Stimulated activated CD8-positive, alpha-beta memory T cell treated with anti-CD3 and anti-CD28 coated beads, Interleukin-15, amount 100 ng/mL, for 1 hour (primary cell): ENCODE data around the gene PLEKHD1.
"Not testable (repeated sequence)": the region's sequence is repeated elsewhere in the genome, so short reads cannot be mapped to it uniquely, and the experiment has no call there.

Source experiments
- DNase-seq: peaks from one replicate; pipeline ENCODE4 v3.0.0-alpha.2; 2020; ENCODE audit warnings: low read depth

PLEKHD1 gene

DNA sequence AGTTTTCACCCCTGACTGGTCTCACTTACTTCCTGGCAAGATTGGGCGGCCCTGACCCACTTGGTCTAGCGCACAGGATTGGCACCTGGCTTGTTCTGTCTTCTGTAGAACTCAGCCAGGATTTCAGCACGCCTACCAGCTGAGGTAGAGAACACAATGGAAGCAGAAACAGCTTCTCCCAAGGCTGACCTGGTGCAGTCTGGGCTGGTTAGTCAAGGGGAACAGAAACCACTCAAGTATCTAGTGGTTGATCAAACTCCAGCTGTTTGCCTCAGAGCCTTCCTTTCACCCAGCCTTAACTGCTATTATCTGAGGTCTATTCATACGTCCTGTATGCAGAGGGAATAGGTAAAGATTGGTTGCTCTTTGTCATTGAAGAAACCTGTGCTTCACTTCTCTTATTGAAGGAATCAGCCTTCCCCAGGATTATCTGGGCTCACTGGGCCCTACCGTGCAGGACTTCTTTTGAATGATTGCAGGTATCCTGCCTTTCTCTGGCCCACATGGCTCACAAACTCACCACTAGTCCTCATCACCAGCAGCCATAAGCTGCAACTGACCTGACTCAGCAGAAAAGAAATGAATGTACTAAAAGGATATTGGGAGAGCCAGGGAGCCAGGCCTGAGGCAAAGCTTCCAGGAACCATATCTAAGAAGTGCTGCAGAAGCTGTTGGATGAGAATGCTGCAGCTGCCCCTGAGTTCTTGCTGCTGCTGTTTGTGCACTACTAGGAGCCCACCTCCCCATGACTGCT is 2.5 kb upstream of the PLEKHD1 start:
- no peak for DNase-seq

DNA sequence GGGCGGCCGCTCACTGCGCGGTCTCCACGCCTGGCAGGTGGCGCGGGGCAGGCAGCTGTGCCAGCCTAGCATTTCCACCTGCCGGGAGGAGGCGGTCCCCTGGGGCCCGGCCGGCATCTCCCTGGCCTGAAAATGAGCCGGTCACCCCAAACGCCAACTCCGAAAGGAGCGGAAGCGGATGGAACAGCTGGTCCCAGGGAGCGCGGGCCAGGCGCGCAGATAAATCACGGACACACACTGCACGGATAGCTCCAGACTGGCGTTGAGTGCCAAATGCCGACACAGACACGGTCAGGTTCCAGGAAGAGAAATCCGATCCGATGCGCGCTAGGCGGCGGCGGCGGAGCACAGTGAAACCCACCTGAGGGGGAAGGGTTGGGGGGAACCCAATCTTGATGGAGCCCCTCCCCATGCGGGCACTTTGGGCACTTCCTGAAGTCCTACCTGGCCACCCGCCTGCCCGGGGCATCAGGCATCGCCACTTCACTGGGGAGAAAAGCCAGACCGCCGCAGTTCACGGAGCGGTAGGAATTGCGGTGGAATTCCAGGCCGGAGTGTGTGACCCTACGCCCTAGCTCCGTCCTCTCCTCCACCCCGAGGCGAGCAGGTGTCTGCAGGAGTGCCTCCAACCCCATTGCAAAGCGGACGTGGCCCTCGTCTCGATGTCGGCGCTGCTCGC is 624 bp upstream of the PLEKHD1 start:
- no peak for DNase-seq

DNA sequence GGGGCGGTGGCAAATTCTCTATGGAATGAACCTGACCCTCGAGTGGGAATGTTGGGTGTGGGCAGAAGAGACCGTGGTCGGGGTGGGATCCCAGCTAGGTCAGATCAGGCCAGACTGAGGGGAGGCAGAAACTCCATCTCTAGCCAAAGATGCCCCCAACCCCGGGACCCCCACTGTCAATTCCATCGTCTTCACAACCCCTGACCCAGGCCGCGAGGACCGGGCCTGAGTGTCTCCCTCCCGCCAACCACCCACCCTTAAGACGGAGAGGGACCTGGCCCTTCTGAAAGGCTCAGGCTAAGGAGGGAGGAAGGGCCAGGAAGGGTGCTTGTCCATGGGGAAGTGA is 760 bp downstream of the PLEKHD1 start:
- no peak for DNase-seq

DNA sequence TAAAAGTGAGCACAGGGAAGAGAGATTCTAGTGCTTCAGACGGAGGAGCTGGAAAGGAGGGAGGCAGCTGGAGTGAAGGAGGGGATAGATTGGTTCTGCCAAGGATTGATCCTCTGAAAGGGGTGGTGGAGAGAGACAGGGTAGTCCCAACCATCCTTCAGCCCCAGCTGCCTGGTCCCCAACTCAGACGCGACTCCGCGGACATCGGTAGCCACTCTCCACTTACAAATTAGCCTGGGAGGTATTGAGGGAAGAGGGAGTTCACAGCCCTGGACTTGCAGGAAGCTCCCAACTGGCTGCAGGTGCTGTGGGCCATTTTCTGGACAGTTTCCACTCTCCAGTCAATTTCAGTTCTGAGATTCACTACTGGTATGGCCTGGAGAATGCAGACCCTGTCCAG is 1.2 kb downstream of the PLEKHD1 start:
- DNase-seq = no peak

DNA sequence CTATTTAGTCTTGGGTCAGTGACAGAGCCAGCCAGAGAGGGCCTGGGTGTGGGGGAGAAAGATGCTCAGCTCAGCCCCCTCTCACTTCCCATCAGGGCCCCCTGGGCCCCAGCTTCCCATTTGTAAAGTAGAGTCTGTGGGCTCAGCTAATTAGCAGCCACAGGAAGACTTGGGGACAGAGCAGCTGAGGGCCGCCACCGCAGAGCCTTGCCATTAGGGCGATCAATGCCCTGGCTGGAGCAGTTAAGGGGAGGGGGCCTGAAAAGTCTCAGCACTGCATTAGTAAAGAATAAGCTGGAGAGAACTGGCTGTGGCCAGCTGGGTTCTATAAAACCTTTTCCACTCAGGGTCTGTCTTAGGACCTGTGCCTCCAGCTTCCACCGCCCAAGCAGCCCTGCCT is 2.7 kb downstream of the PLEKHD1 start:
- no peak for DNase-seq

DNA sequence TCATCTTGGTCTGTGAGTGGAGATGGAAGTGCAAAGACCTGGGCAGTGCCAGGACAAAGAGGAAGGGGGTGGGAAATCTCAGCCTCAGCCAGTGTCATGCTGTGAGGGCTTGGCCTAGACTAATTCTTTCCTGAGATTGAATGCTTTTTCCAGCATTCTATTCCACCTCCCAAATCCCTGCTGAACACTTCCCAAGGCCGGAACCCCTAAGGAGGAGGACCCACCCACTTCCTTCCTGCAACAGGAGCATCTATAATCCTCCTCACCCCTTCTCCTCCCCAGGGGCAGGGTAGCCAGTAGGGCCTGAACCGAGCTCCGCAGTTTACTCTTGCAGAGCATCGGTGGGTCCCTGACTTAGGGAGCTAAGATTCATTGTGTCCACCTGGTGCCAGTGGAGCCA is 3.2 kb downstream of the PLEKHD1 start:
- no peak for DNase-seq

DNA sequence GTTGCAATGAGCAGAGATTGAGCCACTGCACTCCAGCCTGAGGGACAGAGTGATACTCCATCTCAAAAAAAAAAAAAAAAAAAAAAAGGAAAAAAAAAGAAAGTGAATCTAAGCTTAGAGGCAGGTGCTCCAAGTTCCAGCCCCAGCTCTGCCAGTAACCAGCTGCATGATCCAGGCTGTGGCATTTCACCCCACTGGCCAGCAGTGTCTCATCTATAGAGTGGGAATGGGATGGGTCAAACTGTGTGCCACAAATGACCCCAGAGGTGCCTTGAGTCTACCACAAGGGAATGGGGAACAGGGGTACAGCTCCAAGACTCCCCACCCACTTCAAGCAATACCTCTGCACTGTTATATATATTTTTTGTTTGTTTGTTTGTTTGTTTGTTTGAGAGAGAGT is 5.0 kb downstream of the PLEKHD1 start:
- DNase-seq = no peak

DNA sequence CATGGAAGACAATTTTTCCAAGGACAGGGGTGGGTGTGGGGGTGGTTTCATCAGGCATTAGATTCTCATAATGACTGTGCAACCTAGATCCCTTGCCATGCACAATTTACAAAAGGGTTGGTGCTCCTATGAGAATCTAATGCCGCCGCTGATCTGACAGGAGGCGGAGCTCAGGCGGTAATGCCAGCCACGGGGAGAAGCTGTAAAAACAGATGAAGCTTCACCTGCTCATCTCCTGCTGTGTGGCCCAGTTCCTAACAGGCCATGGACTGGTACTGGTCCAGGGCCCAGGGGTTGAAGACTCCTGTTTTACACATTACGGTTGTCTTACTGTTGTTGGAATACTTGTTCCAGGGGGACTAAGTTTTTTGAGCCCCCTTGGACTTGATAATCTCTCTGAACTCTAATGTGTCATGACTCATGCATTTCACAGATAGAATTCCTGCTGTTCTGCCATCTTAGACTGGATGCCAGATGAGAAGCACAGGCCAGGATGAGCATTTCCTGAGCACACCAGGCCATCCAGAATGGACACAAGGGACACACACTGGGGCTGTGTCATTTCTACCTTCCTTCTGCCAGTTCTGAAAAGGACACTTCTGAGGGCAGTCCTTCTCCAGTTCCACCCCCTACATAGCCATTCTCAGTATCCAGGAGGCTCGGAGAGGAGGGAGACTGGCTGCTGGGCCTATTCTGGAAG is 5.8 kb downstream of the PLEKHD1 start:
- no peak for DNase-seq

DNA sequence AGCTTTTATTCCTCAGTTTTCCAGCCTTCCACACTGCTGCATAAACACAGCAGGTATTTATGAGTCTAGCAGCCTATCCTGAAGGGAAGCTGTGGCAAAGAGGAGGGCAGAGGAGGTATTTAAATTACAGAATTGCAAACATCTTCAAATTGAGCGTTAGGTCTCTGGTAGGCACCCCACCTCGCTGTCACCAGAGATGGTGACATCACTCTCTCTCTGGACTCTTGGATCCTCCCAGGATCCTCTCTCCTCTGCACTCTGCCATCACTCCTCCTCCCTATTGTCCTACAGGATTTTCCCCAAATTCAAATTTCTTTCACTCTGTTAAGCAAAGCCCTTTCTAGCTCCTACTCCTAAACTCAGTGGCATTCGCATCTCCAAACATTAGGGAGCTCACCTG is 6.7 kb downstream of the PLEKHD1 start:
- no peak for DNase-seq

DNA sequence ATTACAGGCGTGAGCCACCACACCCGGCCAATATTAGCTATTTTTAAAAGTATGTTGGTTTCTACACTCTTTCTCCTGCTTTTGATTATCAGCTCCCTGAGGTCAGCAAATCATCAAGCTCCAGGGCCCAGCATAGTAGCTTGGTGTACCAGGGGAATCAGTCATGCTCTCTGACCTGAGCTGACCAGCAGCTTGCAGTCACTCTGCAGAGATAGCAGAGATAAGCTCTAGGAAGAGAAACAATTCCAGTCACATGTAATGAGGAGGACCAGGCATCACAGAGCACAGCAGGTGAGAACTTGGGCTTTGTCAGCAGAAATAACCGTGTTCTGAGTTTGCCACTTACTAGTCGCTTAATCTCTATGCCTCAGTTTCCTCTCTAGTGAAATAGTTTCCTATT is 8.5 kb downstream of the PLEKHD1 start:
- no peak for DNase-seq

DNA sequence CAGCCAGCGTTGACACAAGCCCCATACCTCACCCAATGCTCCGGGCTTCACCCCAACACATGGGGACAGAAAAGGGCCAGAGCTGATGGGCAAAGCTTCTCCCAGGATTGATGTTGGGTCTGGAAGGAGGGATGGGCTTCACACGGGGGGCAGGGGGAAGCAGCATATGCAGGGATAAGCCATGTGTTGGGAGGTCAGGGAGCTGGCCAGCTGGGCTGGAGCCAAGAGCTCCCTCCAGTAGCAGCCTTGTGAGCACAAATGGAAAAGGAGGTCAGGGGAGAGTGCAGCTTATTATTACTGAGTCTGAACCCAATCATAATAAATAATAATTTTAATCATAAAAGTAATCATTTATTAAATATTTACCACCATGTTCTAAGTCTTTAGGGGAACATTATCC is 9.3 kb downstream of the PLEKHD1 start:
- DNase-seq = no peak

DNA sequence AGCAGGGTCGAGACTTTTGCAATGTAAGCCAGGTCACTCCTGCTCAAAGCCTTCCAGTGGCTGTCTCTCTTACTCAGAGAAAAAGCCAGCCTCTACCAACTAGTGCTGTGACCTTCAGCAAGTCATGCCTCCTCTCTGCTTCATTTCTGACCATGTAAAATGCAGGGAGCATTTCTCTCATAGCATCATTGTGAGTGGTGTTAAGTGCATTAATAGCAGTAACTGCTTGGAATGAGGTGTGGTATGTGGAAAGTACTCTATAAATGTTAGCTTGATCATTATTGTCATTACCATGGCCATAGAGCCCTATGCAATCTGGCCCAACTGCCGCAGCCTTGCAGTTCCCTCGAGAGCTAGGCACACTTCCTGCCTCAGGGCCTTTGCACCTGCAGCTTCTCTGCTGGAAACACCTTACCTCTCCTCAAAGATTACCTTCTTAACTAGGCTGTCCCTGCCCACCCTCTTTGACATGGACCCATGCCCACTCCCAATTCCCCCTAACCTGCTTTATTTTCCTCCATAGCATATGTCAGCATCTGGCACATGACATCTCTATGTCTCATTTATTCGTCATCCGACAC is 10.9 kb downstream of the PLEKHD1 start:
- no peak for DNase-seq

DNA sequence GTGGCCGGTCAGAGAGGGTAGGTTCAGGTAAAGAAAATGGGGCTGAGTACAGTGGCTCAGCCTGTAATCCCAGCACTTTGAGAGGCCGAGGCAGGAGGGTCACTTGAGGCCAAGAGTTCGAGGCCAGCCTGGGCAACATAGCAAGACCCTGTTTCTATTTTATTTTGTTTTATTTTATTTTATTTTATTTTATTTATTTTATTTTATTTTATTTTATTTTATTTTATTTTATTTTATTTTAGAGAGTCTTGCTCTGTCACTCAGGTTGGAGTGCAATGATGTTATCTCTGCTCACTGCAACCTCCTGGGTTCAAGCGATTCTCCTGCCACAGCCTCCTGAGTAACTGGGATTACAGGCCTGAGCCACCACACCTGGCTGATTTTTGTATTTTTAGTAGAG is 13.3 kb downstream of the PLEKHD1 start:
- not testable (repeated sequence) for DNase-seq

DNA sequence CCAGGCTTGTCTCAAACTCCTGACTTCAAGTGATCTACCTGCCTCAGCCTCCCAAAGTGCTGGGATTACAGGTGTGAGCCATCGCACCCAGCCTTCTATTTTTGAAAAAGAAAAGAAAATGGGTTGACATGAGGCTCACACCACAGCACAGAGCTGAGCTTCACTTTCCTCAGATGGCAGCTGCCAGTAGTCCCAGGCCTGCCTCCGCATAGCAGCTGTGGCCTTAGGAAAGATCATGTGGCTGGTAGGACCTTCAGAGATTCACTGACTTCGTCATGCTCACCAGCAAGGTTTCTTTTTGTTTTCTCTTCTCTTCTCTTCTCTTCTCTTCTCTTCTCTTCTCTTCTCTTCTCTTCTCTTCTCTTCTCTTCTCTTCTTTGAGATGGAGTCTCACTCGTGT is 13.8 kb downstream of the PLEKHD1 start:
- DNase-seq = not testable (repeated sequence)

DNA sequence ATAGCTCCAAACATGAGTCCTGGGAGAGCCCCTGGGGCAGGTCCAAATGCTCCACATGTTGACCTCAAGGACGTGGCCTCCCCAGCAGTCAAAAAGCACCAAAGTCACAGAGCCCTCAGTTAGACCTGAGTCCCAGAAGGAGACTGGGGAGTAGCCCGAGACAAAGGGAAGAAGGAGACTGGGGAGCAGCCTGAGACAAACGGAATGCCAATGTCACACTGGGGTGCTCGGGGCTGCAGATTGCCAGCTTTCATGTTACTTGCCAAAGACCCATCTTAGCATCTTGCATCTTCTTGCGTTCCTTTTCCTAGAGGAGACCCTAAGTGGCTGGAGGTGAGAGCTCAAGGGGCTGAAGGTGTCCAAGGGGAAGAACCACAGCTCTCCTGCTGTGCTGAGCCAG is 14.9 kb downstream of the PLEKHD1 start:
- no peak for DNase-seq

DNA sequence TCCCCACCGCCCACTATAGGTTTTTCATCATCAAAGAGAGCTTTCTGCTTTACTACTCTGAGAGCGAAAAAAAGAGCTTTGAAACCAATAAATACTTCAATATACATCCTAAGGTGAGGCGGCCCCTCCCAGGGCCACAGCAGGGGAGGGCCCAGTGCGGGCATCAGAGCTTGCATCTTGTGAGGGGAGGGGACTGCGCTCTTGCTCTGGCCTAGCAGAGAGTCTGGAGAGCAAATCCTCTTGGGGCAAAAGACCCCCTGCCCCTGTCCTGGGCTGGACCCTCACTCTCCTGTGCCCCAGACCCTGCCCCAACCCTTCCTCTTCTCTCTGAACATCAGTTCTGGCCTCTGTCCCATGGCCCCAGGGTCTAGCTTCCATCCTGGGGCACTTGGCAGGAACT is 15.6 kb downstream of the PLEKHD1 start:
- no peak for DNase-seq

DNA sequence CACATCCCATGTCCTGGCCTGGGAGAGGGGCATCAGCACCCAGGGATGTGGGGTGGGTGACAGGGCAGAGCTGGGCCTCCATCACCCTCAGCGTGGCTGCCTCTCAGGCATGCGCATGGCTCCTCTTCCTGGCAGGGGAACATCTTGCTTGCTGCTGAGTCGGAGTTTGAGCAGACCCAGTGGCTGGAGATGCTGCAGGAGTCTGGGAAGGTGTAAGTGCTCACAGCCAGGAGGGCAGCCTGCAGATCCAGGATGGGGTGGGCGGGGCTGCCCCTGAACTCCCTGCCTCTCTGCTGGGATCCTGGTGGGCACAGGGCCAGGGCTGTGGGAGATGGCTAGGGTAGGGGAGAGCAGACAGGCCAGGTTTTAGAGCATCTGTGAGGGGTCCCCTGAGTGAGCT is 16.2 kb downstream of the PLEKHD1 start:
- no peak for DNase-seq

DNA sequence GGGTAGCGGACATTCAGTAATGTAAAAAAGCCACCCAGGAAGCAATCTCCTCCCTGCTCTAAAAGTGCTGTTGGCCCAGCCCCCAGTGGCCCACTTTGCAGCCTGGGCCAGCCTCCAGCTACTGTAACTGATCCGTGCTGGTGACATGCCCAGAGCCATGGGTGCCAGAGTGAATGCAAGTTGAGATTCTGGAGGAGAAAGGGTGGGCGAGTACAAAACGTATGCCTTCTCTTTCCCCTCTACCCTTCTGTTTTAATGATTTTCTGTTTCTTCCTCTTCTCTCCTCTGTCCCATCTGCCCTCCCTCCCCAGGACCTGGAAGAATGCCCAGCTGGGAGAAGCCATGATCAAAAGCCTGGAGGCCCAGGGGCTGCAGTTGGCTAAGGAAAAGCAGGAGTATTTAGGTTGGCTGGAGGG is 16.9 kb downstream of the PLEKHD1 start:
- DNase-seq = no peak

DNA sequence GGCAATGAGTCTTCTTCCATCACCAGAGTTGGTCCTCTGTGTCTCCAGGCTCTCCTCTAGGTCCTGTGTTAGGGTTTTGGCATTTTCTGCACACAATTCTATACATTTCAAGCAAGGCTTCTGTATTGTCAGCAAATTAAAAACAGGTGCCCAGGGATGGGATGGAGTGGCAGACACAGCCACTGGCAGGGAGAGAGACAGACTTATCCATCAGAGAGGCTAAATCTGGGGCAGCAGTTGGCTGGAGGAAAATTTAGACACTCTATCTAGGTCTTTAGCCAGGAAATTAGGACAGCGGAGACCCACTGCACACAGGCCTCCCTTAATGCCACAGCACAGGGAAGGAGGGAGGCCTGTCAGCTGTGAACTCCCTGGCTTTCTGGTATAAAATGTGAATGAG is 20.2 kb downstream of the PLEKHD1 start:
- DNase-seq = no peak

DNA sequence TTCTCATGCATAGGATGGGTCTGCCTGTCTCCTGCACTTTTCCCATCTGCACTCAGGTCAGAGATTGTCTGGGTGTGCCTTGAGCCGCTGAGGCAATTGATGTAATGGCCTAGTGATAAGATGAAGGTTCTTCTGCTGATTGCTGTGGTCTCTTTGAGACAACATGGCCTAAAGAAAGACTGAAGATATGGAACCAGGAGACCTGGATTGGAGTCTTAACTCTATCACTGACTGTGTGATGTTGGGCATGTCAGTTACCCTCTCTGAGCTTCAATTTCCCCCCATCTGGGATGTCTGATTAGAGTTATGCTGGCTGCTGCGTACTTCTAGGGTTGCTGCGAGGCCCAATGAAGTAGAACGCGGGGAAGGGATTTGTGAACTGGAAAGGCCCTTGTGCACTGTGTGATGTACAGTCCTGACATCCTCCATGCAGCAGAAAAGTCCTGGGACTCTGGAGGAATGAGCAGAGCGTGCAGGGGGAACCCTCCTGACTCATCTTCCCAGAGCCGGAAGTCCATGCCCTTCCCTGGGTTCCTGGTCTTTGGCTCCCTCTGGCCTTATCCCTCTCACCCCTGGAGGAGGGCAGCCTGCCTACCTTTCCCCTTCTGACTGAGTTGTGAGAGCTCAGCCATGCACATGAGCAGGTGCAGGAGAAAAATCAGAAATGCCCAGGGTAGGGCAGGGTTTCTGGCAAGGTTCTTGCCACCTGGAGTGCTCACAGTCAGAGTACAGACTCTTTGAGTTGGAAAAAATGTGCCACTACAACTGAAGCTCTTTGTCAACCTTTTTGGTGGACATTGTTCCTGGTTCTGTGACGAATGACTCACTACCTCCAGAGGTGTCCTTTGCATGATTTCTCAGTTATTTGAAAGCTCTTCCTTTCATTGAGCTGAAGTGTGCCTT is 21.1 kb downstream of the PLEKHD1 start:
- DNase-seq = no peak

DNA sequence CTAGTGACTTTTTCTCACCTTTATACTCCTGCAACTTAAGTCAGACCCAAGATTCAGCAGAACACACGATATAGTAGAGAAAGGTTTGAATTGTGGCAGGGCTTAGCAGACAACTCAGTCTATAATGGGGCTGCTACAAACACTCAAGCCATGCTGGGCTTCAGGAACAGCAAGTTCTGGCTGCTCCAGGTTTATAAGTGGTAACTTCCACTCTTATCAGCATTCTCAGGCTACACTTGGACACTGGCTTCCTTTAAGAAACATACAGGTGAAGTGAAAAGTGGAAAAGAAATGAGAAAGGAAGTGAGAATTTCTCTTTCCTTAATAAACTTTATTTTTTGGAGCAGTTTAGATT is 21.7 kb downstream of the PLEKHD1 start:
- no peak for DNase-seq
